GM19193 (cell line): ENCODE data around the gene ISCA1.

Experiments used
- POLR2A ChIP-seq: IDR thresholded peaks from 4 replicates; pipeline ENCODE4 v1.6.1; 2011; ENCODE audit not compliant: insufficient read depth, insufficient read length; ENCODE audit errors: extremely low read depth

Gene ISCA1

DNA sequence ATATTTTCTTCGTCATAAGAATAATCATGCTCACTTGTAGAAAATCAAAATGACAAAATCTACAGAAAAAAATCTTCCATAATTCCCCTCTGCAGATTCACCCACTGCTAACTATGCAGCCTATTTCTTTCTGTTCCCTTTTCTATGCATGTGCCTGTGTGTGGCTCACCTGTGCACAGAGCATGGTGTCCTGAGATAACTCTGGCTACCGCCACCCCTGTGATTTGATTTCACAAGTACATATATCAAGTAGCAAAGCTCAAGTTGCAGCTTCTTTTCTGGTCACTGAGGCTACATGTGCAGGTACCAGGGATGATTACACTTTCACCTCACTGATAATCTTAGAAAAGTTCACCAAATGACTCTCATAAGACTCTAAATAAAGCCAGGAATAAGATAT, 18.4 kb upstream of the ISCA1 start:
- TF ChIP-seq POLR2A = no peak

DNA sequence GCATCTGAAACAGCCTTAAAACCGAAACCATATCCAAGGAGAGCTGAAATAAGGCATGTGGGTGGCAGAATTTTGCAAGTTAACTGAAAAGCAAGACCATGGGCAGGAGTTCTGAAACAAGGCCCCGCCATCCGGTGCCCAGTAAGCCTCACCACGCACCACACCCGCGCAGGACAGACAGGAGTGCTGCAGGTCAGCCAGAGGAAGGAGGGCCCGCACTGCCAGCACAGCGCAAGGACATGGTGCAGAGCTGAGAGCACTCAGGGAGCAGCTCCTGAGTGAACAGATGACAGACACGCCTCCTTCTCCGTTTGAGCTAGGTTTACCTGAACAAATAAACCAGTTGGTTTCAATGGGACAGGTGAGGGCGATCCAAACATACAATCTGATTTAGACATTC, 16.5 kb upstream of the ISCA1 start:
- TF ChIP-seq POLR2A = no peak

DNA sequence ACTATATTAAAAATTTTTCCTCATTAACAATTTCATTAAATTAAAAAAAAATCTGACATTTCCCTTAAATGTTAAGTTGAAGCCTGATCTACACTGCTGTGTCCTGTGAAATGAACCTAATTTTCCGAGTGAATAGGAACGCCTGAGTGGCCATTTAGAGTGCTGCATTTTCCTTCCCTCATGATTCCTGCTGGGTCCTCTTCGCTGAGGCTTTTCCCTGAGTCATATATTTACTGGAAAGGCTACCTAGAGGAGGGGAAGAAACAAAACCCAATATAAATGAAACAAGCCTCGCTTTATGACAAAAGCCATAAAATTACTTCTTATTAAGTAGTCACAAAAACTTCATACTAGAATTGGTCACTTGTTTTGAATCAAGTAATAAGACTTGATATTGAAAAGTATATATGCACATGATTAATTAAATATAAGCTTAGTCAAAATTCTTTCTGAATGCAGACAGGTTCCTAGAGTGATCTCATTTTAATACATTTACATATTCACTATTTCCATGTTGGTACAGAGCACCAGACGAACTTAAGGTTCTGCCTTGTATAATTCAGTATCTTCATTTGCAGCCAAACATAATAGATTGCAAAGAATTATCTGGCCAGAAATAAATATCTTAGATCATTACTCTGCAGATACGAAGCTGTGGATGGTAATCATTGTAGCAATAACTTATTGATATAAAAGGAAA, 6.3 kb upstream of the ISCA1 start:
- TF ChIP-seq POLR2A = no peak

DNA sequence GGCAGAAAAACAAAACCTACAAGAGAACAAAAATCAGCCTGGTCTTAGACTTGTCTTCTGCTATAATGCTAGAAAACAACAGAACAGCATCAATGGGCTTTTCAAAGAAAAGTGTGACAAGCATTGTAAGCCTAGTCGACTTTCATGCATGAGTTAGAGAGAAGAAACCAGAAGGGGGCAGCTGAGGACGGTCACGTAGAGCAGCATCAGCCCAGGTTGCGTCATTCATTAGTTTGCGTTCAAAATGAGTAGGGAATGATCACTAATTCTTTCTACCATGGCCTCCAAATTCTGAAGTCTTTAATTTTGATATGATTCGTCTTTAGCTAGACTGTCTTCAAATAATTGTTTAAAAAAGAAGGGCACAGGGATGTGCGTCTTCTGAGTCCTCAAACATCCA, 4.7 kb upstream of the ISCA1 start:
- no peak for TF ChIP-seq POLR2A

DNA sequence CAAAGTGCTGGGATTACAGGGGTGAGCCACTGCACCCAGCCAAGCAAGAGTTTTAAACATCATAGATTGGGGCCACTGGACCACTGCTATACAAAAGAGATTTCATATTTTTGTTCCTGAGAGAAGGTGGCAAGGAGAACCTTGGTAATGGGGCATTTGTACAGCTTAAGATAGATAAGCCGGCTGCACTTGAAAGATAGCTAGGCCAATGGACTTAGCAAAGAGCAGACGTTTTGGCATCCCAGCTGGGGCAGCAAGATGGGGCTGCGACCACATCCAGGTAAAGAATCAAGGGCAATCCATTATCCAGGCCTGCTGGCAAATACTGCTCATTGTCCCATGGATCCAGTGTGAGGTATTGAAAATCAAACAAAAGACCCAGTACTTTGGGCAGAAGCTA, 3.9 kb upstream of the ISCA1 start:
- no peak for TF ChIP-seq POLR2A

DNA sequence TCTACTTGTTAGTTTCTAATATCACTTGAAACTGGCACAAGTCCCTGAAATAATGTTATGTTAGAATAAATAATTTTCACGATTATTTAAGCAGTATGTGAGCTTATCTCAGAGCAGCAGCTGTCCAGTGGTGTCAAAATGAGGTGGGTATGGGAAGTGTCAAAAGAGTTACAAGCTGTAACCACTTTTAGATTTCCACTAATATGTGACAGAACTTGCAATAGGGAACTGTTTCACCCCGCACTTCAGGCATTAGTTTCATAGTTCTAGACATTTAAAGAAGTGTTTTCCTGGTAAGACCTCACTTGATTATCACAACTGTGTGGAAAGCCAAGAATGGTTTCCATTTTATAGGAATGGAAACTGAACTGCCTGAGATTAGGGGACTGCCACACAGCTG, 2.9 kb upstream of the ISCA1 start:
- no peak for TF ChIP-seq POLR2A

DNA sequence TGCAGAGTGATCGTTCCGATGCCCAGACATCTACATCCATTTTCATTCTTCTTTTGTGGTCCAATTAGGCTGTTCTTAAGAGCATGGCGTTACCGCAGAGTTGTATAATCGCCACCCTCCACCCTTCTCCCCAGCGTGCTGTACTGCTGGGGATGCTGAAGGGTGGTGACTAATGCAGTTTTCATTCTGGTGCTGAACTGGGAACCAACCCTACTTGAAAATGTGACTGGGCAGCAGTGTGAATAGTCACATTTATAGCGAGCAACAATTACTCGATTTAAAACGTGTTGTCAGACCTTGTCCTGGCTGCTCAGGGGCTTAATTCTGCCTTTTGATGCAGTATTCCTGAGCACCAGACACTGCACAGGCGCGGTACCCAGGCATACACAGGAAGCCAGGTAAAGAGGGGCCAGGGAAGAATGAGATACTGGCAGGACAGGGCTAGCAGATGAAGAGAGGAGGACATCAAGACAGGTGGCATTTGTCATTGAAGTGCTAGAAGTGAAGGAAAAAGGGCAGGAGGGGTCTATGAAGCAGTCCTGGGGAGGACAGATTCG, 719 bp upstream of the ISCA1 start:
- no peak for TF ChIP-seq POLR2A

DNA sequence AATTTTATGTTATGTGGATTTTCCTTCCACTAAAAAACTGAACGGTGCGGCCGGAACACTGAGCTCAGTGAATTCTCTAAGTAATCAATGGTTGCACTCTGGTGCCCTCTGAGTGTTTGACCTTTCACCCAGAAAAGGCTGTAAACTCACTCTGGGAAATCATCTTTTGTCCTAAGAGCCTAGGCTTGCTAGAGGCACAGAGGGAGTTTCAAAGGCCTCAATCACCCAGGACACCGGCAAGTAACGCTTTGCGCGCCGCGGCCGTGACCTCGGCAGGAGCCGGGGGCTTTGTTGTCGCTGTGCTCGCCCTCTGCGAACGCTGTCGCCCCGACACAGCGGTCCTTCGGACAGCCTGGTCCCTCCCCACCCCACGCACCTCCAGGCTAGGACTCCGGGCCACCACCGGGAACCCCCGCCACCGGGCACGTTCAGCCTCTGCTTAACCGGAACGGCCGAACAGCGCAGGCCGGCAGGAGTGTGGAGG, 703 bp downstream of the ISCA1 start:
- TF ChIP-seq POLR2A = no peak

DNA sequence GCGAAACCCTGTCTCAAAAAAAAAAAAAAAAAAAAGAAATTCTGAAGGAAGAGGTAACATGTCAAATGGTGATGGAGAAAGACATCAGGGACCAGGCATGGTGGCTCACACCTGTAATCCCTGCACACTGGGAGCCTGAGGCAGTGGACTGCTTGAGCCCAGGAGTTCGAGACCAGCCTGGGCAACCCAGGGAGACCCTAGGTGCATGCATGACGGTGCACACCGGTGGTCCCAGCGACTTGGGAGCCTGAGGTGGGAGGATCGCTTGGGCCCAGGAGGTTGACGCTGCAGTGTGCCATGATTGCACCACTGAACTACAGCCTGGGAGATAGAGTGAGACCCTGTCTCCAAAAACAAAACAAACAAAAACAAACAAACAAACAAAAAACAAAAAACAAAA, 1.8 kb downstream of the ISCA1 start:
- no peak for TF ChIP-seq POLR2A

DNA sequence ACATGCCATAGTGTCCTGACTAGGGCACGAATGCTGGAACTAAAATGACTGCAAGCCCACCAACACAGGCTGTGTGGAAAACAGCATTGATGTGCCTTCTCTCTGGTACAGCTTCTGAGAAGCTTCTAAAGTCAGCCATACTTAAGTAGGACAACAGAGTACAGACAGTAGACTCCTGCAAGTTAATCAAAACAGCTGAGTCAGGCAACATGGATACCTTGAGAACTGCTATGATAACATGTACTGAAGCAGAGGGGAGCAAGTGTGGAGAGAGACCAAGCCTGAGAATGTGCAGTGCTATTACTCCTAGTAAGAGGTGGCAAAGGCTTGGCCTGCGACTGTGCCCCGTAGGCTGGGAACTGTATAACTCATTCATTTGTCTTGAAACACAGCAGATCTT, 2.5 kb downstream of the ISCA1 start:
- no peak for TF ChIP-seq POLR2A

DNA sequence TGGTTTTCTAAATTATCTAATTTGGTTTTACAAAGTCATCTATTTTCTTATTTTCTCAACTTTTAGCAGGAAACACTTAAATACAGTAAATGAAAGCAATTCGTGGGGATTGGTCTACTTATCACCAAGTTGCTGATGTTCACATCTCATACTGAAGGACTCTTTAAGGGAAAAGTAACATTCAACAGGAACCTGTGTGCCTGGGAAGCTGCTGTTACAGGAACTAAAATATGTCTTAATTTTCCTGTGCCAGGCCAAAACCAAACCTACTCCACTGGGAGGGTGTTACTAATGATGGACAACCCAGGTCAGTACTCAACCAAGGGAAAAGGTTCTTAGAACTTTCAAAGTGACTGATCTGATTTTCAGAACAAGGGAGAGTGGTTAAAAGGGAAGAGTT, 5.3 kb downstream of the ISCA1 start:
- no peak for TF ChIP-seq POLR2A

DNA sequence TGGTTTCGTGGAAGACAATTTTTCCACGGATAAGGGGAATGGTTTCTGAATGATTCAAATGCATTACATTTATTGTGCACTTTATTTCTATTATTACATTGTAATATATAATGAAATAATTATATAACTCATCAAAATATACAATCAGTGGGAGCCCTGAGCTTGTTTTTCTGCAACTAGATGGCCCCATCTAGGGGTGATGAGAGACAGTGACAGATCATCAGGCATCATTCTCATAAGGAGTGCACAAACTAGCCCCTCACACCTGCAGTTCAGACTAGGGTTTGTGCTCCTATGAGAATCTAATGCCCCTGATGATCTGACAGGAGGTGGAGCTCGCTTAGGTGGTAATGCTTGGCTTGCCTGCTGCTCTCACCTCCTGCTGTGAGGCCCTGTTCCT, 6.4 kb downstream of the ISCA1 start:
- TF ChIP-seq POLR2A = no peak

DNA sequence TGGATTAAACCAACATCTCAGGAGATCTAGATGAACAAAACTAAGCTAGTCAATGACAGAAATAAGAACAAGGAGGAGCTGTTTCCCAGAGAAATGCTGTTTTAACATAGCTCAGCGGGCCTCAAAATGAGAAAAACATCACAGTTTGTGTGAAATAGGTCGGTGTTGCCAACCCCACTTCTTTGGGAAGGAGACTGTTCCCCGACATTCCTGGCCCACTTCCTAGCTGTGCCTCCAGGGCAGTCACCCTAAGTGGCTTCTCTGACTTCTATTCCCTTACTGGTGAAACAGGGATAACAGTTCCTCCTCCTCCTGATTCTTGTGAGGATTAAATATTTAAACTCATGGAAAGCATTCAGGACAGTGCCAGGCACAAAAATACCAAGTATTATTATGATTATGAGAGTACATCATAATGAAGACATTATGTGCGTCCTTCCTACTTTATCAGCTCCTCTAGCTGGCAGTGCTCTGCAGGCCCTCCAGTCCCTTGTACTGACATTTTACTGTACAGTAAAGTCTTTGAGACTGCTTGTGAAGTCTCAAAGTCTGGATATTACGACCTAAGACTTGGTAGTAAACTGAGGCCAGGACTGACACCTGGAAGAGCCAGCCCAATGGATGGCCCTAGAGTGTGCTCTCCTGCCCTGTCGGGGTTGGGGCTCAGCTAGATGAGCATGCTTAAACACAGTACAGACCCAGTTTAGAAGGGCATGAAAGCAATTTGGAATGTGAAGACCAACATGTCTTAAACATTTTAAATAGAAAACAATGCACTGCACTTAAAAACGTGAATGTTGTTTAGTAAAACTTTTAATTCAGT, 7.3 kb downstream of the ISCA1 start:
- no peak for TF ChIP-seq POLR2A

DNA sequence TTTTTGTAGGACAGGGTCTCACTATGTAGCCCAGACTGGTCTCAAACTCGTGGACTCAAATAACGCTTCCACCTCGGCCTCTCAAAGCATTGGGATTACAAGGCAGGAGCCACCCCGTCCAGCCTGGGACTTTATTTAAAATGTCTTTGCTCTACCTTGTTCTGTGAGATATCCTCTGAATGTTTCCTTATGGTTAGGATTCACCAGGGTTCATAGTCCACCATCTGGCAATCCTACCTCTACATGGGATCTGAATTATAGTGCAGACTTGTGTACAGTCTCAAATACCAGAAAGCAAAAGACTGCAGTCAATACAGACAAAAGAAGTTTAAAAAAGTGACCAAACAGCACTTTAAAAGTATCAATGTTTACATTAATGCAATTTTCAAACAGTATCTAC, 10.1 kb downstream of the ISCA1 start:
- no peak for TF ChIP-seq POLR2A

DNA sequence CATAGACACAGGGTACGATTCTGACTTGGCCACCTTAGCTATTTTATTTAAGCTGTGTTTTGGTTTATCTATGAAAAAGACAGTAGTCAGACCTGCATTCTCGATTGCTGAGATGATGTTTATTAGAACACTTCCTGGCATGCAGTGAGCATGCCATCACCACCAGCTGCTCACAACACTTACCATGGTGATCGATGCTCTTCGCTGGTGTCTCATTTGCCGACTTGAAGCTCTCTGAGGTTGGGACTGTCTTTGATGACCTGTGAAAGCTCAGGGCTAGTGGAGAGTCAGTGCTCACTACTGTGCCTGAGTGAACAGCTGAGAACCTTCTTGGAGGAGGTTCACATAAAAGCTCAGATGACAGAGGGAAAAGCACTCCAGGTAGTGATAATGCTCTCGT, 18.5 kb downstream of the ISCA1 start:
- no peak for TF ChIP-seq POLR2A

DNA sequence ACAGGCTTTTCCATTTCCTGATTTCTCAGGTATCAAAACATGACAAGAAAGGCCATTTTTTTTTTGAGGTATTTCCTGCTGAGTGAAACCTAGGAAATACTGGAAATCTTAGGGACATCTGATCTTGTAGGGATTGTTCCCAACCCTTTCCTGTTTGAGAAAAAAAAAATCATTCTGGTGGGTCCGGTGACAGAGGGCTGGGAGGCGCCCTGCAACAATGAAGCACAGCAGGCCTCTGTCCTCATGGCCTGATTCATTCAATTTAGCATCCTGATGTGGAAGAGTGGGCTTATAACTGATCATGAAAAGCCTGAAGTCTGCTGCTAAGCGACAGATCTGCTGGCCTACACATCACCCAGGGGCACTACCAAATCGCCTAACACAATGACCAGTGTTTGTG, 19.8 kb downstream of the ISCA1 start:
- no peak for TF ChIP-seq POLR2A
